Upper lobe of left lung (tissue), 4 donors: ENCODE measurements around the gene GLIS1.

Experiments used
- EP300 ChIP-seq, 4 donors: sonication (generic); formaldehyde crosslinking; IDR thresholded peaks; one replicate each; pipeline ENCODE4 v1.5.1; 2017; ENCODE audit warnings: antibody characterized with exemption in 4 of 4, control low read depth in 2 of 4
- POLR2A ChIP-seq, 4 donors: fragments of 450-650 bp; IDR thresholded peaks; one replicate each; pipeline ENCODE4 v1.5.1; 2016 to 2017; ENCODE audit warnings: antibody characterized with exemption in 4 of 4, mild to moderate bottlenecking in 2 of 4
- POLR2AphosphoS5 ChIP-seq, 2 donors: sonication (generic); formaldehyde crosslinking; IDR thresholded peaks; one replicate each; pipeline ENCODE4 v1.5.1; 2017; ENCODE audit warnings: antibody characterized with exemption in 2 of 2
- TF ChIP-seq, protein P1 (sequence below), 6 experiments: fragments of 450-650 bp in 4 of 6; fragments of 200-600 bp in 2 of 6; sonication (generic) in 2 of 6; IDR thresholded peaks; one replicate each; pipeline ENCODE4 v1.5.1; 2016 to 2019; ENCODE audit warnings: antibody characterized with exemption in 6 of 6

DNA sequence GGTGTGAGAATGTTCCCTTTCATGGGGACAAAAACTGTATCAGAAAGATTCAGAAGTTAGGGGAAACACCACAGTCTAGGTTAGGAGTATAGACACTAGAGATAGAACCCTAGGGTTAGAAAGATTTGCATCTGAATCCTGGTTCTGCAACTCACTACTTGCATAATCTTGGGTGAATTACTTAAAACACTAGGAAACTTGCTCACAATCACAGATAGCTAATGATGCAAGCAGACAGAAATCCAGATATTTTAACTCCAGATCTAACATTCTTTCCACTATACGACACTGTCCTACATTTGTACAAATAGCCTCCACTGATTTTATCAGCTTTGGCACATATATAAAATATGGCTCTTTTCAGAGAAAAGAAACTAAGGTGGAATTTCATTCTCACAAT, 30.8 kb upstream of the GLIS1 start:
- TF ChIP-seq, protein P1, sequence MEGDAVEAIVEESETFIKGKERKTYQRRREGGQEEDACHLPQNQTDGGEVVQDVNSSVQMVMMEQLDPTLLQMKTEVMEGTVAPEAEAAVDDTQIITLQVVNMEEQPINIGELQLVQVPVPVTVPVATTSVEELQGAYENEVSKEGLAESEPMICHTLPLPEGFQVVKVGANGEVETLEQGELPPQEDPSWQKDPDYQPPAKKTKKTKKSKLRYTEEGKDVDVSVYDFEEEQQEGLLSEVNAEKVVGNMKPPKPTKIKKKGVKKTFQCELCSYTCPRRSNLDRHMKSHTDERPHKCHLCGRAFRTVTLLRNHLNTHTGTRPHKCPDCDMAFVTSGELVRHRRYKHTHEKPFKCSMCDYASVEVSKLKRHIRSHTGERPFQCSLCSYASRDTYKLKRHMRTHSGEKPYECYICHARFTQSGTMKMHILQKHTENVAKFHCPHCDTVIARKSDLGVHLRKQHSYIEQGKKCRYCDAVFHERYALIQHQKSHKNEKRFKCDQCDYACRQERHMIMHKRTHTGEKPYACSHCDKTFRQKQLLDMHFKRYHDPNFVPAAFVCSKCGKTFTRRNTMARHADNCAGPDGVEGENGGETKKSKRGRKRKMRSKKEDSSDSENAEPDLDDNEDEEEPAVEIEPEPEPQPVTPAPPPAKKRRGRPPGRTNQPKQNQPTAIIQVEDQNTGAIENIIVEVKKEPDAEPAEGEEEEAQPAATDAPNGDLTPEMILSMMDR (IDR thresholded peaks at IDR 0.05) = no peak
- no peak for TF ChIP-seq EP300 (IDR thresholded peaks at IDR 0.05)
- no peak for TF ChIP-seq POLR2AphosphoS5 (IDR thresholded peaks at IDR 0.05)
- no peak for TF ChIP-seq POLR2A (IDR thresholded peaks at IDR 0.05)
